HG02571 (cell line): ENCODE data around the gene ZNF398.
"Not testable (repeated sequence)": the region's sequence is repeated elsewhere in the genome, so short reads cannot be mapped to it uniquely, and the experiment has no call there.

Experiments
- ATAC-seq: cut with Tn5 transposase; IDR thresholded peaks from one replicate; pipeline ENCODE4 v1.9.1; 2021; ENCODE audit warnings: mild to moderate bottlenecking, moderate library complexity; ENCODE audit not compliant: unreplicated experiment

The ZNF398 gene

GRCh38 chr7:149147072-149147751 is at the start of gene ZNF398:
Gene ZNF398 (plus strand): TSS chr7:149147453. CDS start chr7:149147743, 290 bp downstream.
- ATAC-seq = peak; percentile 77

GRCh38 chr7:149099058-149099457 is 48.2 kb upstream of the ZNF398 start:
- ATAC-seq = no peak

- no peak for ATAC-seq
These were observed 46.4 kb upstream of the ZNF398 start for GRCh38 chr7:149100821-149101220.

- no peak for ATAC-seq
These were observed 44.6 kb upstream of the ZNF398 start for GRCh38 chr7:149102666-149103065.

GRCh38 chr7:149103424-149103823 is 43.8 kb upstream of the ZNF398 start:
- no peak for ATAC-seq

- no peak for ATAC-seq
These were observed 43.0 kb upstream of the ZNF398 start for GRCh38 chr7:149104214-149104613.

GRCh38 chr7:149104749-149105148 is 42.5 kb upstream of the ZNF398 start:
- ATAC-seq = no peak

GRCh38 chr7:149109969-149110368 is 37.3 kb upstream of the ZNF398 start:
- ATAC-seq = no peak

- no peak for ATAC-seq
These were observed 21.9 kb upstream of the ZNF398 start for GRCh38 chr7:149125189-149125862.

- ATAC-seq = peak; percentile 80
These were observed 21.2 kb upstream of the ZNF398 start, which contains the start of gene ZNF425 for GRCh38 chr7:149125863-149126661. Gene ZNF425 (minus strand): TSS chr7:149126324. CDS start chr7:149126213, 111 bp downstream.

GRCh38 chr7:149126662-149127266 is 20.5 kb upstream of the ZNF398 start:
- peak; percentile 51 for ATAC-seq

- ATAC-seq = no peak
These were observed 16.6 kb upstream of the ZNF398 start for GRCh38 chr7:149130572-149131198.

GRCh38 chr7:149133028-149133710 is 14.1 kb upstream of the ZNF398 start:
- ATAC-seq = no peak

- no peak for ATAC-seq
These were observed 11.1 kb upstream of the ZNF398 start for GRCh38 chr7:149136118-149136517.

- no peak for ATAC-seq
These were observed 6.4 kb upstream of the ZNF398 start for GRCh38 chr7:149140831-149141230.

- ATAC-seq = no peak
These were observed 5.4 kb upstream of the ZNF398 start for GRCh38 chr7:149141893-149142292.

- ATAC-seq = not testable (repeated sequence)
These were observed 2.8 kb upstream of the ZNF398 start for GRCh38 chr7:149144436-149144922.

GRCh38 chr7:149145031-149145845 is 2.0 kb upstream of the ZNF398 start:
- ATAC-seq = no peak
